ENCODE measurements around the gene BPTF.

Gene BPTF

GRCh38 chr17:67992548-67993152 is 167.3 kb downstream of the BPTF start:
- DNase-seq (no peak), ATAC-seq (ENCODE audit: insufficient read depth, low read depth) (no peak)
- Histone ChIP-seq H3K9ac (ENCODE audit: low read depth, low read length) (peak overlapping the region; percentile 81), H3K27me3 (ENCODE audit: insufficient read depth, low read length, poor library complexity) (peaks cover 30% of the 10 kb centered on the region), H2AFZ (ENCODE audit: low read depth, low read length) (peak overlapping the region; percentile 79), H3K36me3 (ENCODE audit: insufficient read depth, low read length) (no peaks in the 10 kb centered on the region), H3K4me3 (ENCODE audit: low read depth in 1 of 2, low read length in 2 of 2) (peak overlapping the region; percentile 38 to 74; a peak in 3 of 4 replicates), H3K4me2 (ENCODE audit: insufficient read depth, low read length) (peak overlapping the region; percentile 69), H3K9me3 (ENCODE audit: insufficient read depth, low read length, severe bottlenecking) (no peaks in the 10 kb centered on the region), H4K20me1 (ENCODE audit: insufficient read depth, low read length) (no peaks in the 10 kb centered on the region), H3K27ac (ENCODE audit: low read length) (no peak overlapping the region), H3K79me2 (ENCODE audit: insufficient read depth, low read length) (no peaks in the 10 kb centered on the region), H3K4me1 (ENCODE audit: insufficient read depth, low read length) (peaks cover 33% of the 10 kb centered on the region)
- TF ChIP-seq, protein P1, sequence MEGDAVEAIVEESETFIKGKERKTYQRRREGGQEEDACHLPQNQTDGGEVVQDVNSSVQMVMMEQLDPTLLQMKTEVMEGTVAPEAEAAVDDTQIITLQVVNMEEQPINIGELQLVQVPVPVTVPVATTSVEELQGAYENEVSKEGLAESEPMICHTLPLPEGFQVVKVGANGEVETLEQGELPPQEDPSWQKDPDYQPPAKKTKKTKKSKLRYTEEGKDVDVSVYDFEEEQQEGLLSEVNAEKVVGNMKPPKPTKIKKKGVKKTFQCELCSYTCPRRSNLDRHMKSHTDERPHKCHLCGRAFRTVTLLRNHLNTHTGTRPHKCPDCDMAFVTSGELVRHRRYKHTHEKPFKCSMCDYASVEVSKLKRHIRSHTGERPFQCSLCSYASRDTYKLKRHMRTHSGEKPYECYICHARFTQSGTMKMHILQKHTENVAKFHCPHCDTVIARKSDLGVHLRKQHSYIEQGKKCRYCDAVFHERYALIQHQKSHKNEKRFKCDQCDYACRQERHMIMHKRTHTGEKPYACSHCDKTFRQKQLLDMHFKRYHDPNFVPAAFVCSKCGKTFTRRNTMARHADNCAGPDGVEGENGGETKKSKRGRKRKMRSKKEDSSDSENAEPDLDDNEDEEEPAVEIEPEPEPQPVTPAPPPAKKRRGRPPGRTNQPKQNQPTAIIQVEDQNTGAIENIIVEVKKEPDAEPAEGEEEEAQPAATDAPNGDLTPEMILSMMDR (IDR thresholded peaks at IDR 0.05; ENCODE audit: borderline replicate concordance, extremely low read depth, low read length, poor library complexity, severe bottlenecking): no peak
- no peak for TF ChIP-seq EZH2 (IDR thresholded peaks at IDR 0.05; ENCODE audit: borderline replicate concordance, low read depth, low read length, severe bottlenecking)

DNA sequence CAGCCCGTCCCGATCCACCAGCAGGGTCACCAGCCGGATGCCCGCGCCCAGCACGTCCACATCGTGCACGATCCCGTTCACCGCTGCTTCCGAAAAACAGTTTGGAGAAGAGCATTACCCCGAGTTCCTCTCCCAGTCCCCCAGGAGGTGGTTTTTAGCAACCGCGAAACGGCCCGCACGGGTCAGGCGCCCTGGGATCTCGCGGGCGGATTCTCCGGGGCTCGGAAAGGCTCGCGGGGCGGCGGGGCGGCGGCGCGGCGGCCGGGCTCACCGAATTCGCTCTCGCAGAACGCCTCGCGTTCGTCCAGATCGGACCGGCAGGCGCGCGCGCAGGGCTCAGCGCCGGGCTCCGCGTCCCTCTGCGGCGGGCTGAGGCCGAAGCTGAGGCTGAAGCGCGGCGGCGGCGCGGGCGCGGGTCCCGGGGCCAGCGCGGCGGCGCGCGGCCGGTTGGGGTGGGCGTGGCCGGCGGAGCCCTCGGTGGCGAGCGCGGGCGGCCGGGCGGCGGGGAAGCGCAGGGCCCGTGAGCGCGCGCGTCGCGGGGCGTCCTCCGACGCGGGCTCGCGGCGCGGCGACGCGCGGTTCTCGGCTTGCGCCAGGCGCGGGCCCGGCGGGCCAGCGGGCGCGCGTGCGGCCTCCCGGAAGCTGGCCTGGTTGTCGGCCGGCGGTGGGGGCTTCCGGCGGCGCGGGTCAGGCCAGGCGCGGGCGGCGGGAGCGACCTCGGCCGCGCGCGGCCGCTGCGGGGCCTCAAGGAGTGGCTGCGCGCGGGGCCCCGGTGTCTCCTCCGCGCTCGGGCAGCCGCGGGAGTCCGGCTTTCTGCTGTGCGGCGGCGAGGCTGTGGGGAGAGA is 168.1 kb downstream of the BPTF start:
- ATAC-seq (ENCODE audit: insufficient read depth, low read depth): peak; percentile 58
- DNase-seq: peak; percentile 70

DNA sequence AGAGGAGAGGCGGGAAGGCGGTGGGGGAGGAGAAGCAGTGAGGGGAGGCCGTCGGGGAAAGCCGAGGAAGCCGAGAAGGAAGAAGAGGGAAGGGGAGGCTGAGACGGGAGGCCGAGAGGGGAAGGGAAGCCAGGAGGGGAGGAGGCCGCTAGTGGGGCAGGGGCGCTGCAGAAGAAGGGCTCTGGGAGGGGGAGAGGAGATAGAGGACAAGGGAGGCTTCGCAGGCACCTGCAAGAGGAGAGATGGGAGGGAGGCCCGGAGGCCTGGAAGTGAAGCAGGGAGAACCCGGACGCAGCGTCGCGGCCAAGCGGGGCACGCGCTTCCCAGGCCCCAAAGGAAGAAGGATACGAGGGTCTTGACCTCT is 168.7 kb downstream of the BPTF start:
- Histone ChIP-seq H3K4me2 (ENCODE audit: insufficient read depth, low read length) (peak overlapping the region; percentile 81), H4K20me1 (ENCODE audit: insufficient read depth, low read length) (no peaks in the 10 kb centered on the region), H3K79me2 (ENCODE audit: insufficient read depth, low read length) (no peaks in the 10 kb centered on the region), H3K4me3 (ENCODE audit: low read depth in 1 of 2, low read length in 2 of 2) (peak overlapping the region; percentile 69 to 74; a peak in 3 of 4 replicates), H3K36me3 (ENCODE audit: insufficient read depth, low read length) (no peaks in the 10 kb centered on the region), H2AFZ (ENCODE audit: low read depth, low read length) (peak overlapping the region; percentile 92), H3K4me1 (ENCODE audit: insufficient read depth, low read length) (peaks cover 33% of the 10 kb centered on the region), H3K9ac (ENCODE audit: low read depth, low read length) (peak overlapping the region; percentile 81), H3K27me3 (ENCODE audit: insufficient read depth, low read length, poor library complexity) (peaks cover 34% of the 10 kb centered on the region), H3K27ac (ENCODE audit: low read length) (peak overlapping the region; percentile 36), H3K9me3 (ENCODE audit: insufficient read depth, low read length, severe bottlenecking) (no peaks in the 10 kb centered on the region)
- TF ChIP-seq, protein P1 (IDR thresholded peaks at IDR 0.05; ENCODE audit: borderline replicate concordance, extremely low read depth, low read length, poor library complexity, severe bottlenecking): no peak
- TF ChIP-seq EZH2 (IDR thresholded peaks at IDR 0.05; ENCODE audit: borderline replicate concordance, low read depth, low read length, severe bottlenecking): peak; percentile 50
- ATAC-seq (ENCODE audit: insufficient read depth, low read depth): no peak; the same call in 1 of the 3 replicates
- no peak for DNase-seq

More for the DNA sequence above, 168.1 kb downstream of the BPTF start:
- Histone ChIP-seq H3K36me3 (ENCODE audit: insufficient read depth, low read length) (no peaks in the 10 kb centered on the region), H3K27me3 (ENCODE audit: insufficient read depth, low read length, poor library complexity) (peaks cover 31% of the 10 kb centered on the region), H4K20me1 (ENCODE audit: insufficient read depth, low read length) (no peaks in the 10 kb centered on the region), H3K4me1 (ENCODE audit: insufficient read depth, low read length) (peaks cover 33% of the 10 kb centered on the region), H3K4me2 (ENCODE audit: insufficient read depth, low read length) (peak overlapping the region; percentile 81), H3K9me3 (ENCODE audit: insufficient read depth, low read length, severe bottlenecking) (no peaks in the 10 kb centered on the region), H3K79me2 (ENCODE audit: insufficient read depth, low read length) (no peaks in the 10 kb centered on the region), H3K27ac (ENCODE audit: low read length) (peak overlapping the region; percentile 36), H2AFZ (ENCODE audit: low read depth, low read length) (peak overlapping the region; percentile 92), H3K4me3 (ENCODE audit: low read depth in 1 of 2, low read length in 2 of 2) (peak overlapping the region; percentile 69 to 74; a peak in 3 of 4 replicates), H3K9ac (ENCODE audit: low read depth, low read length) (peak overlapping the region; percentile 81)
- TF ChIP-seq, protein P1 (IDR thresholded peaks at IDR 0.05; ENCODE audit: borderline replicate concordance, extremely low read depth, low read length, poor library complexity, severe bottlenecking): no peak
- TF ChIP-seq EZH2 (IDR thresholded peaks at IDR 0.05; ENCODE audit: borderline replicate concordance, low read depth, low read length, severe bottlenecking): no peak
